Measurements from ENCODE around the gene KRT33B. TPM values are rescaled to one million over a fixed set of nuclear protein-coding genes. Genes with fewer than 3 reads are reported as not detected.

Gene KRT33B
- total and polyA plus RNA-seq, 2 of the 13 experiments (the other 11 are each of a cell fraction or from before 2014, with no cell fraction given) = not detected

- no peak for DNase-seq (ENCODE audit: low spot score)
- Histone ChIP-seq H3K79me2 (ENCODE audit: insufficient read depth, low read length) (no peaks in the 10 kb centered on the region), H3K36me3 (replicated peaks in 1 of 2; ENCODE audit: control insufficient read depth in 1 of 2, insufficient read depth in 2 of 2, low read length in 2 of 2) (no peaks in the 10 kb centered on the region), H3K9me3 (ENCODE audit: low read length) (no peaks in the 10 kb centered on the region), H3K4me1 (ENCODE audit: insufficient read depth, low read length) (no peaks in the 10 kb centered on the region), H3K27ac (ENCODE audit: extremely low read length, insufficient read depth, low read length) (no peak overlapping the region), H3K27me3 (ENCODE audit: control insufficient read depth in 1 of 2, insufficient read depth in 2 of 2, low read length in 2 of 2) (0 out of 5 replicates have a peak, but pooled peaks cover 0 to 5% of the 10 kb centered on the region in 2 experiments), H3K4me2 (ENCODE audit: low read depth, low read length) (no peak overlapping the region), H2AFZ (ENCODE audit: low read length) (no peak overlapping the region), H4K20me1 (ENCODE audit: insufficient read depth, low read length) (no peaks in the 10 kb centered on the region), H3K9ac (ENCODE audit: insufficient read depth, low read depth, low read length) (no peak overlapping the region), H3K4me3 (replicated peaks in 1 of 3; ENCODE audit: insufficient read depth in 1 of 3, low read depth in 2 of 3, low read length in 3 of 3) (no peak overlapping the region)
- 32% methylated on average over 9 of the region's 10 CpGs for WGBS (ENCODE audit: low lambda C conversion rate)
- ChIA-PET POLR2A (no interaction called here), CTCF (ENCODE audit: low intra/inter-chr PET ratio, low total read pairs) (no interaction called here)
- intact Hi-C loops (cut with micrococcal nuclease; ENCODE audit: unreplicated experiment) (no loop called here), in situ Hi-C loops (cut with HindIII; ENCODE audit: extremely low pct_ligation_motif_present, low pct_unique_long_range_greater_than_20kb) (no loop called here)
- BruUV-seq (replicated peaks) = no TSS peak
- no peak for ATAC-seq
- TF ChIP-seq ZKSCAN8 (CRISPR knock-in tag; IDR thresholded peaks at IDR 0.05; ENCODE audit: borderline replicate concordance) = no peak
- TF ChIP-seq ZKSCAN1 (IDR thresholded peaks at IDR 0.05; ENCODE audit: low read length) = no peak
- no peak for TF ChIP-seq ZNF790 (CRISPR knock-in tag; IDR thresholded peaks at IDR 0.05; ENCODE audit: borderline replicate concordance)
- TF ChIP-seq RXRB (CRISPR knock-in tag; IDR thresholded peaks at IDR 0.05; ENCODE audit: borderline replicate concordance) = no peak
- TF ChIP-seq RAD21 (CRISPR knock-in tag; IDR thresholded peaks at IDR 0.05) = no peak
- no peak for TF ChIP-seq HOXA5 (CRISPR knock-in tag; IDR thresholded peaks at IDR 0.05)
- no peak for TF ChIP-seq BRF2 (CRISPR knock-in tag; IDR thresholded peaks at IDR 0.05)
- TF ChIP-seq ZFP82 (CRISPR knock-in tag; IDR thresholded peaks at IDR 0.05; ENCODE audit: borderline replicate concordance) = no peak
- no peak for TF ChIP-seq ADNP (CRISPR knock-in tag; IDR thresholded peaks at IDR 0.05)
- TF ChIP-seq GABPA (IDR thresholded peaks at IDR 0.05; ENCODE audit: low read depth, low read length) = no peak
- TF ChIP-seq GABPA (CRISPR knock-in tag; IDR thresholded peaks at IDR 0.05; ENCODE audit: low read depth) = no peak
- no peak for TF ChIP-seq FOXJ3 (CRISPR knock-in tag; IDR thresholded peaks at IDR 0.05; ENCODE audit: borderline replicate concordance)
- FAIRE-seq = no peak
These were observed 44.5 kb downstream of the KRT33B start for GRCh38 chr17:41325126-41325525.
